GM19023 (cell line): ENCODE data around the gene FRMD8.

Experiments
- ATAC-seq: cut with Tn5 transposase; IDR thresholded peaks from one replicate; pipeline ENCODE4 v1.9.1; 2021; ENCODE audit warnings: mild to moderate bottlenecking, moderate library complexity; ENCODE audit not compliant: unreplicated experiment

Gene FRMD8

DNA sequence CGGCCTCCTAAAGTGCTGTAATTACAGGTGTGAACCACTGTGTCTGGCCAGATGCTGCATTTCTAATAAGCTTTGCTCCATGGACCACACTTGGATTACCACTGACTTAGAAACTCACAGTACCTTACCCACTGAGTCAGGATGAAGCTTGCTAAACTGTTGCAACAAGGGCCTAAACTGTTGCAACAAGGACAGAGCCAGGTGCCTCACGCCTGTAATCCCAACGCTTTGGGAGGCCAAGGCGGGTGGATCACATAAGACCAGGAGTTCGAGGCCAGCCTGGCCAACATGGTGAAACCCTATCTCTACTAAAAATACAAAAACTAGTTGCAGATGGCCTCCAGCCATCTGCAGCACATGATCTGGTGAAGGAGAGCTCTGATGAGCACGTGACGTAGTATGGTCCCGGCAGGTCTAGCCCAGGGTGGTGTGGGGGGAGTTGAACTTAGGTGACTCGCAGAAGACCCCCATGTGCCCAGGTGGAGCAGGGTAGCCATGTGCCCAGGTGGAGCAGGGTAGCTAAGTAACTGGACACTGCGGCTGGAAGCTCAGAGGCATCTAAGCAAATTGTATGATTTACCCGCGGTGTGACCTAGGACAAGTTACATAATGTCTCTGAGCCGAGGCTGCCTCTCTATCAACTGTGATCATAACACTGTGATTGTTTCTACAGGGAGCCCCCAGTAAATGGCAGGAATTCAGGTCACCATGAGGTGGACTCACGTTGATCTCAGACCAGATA, 12.4 kb upstream of the FRMD8 start:
- no peak for ATAC-seq

DNA sequence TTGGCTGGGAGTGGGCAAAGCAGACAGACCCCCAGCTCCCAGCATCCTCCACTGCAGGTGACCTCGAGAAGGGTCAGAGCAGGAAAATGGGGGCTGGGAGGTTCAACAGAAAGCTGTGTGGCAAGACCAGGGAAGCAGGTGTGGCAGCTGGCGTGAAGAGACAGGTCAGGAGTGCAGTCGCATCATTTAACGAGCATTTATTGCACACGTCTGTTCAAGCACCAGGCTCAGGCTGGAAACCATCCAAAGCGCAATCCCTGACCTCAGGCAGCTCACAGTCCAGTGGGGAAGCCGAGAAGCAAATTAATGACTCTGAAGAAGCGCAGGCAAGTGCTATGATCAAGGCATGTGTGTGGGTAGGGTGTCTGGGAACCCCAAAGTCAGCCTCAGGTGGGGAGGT, 11.4 kb upstream of the FRMD8 start:
- ATAC-seq: no peak

DNA sequence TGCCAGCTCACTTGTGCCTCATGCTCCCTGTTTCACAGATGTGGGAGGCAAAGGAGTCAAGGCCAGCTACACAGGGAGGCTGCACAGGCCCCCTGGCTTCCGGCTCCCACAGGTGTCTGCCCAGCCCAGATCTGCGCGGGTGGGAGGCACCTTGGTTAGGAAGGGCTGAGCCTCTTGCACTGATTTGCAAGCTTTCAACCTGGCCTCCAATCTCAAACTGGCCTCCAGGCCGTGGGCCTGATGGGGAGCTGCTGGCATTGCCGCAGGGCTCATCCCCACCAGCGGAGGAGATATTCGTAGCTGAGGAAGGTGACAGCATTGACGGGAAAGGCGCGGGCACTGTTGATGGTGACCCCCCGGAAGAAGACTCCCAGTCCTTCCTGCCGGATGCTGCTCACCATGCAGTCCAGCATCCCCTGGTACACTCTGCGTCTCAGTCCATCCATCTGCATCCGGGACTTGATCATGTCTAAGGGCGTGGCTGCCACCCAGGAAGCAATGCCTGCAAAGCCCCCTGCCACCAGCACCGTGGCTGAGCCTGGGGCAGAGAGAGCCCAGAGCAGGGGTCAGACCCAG, 10.2 kb upstream of the FRMD8 start:
- no peak for ATAC-seq

DNA sequence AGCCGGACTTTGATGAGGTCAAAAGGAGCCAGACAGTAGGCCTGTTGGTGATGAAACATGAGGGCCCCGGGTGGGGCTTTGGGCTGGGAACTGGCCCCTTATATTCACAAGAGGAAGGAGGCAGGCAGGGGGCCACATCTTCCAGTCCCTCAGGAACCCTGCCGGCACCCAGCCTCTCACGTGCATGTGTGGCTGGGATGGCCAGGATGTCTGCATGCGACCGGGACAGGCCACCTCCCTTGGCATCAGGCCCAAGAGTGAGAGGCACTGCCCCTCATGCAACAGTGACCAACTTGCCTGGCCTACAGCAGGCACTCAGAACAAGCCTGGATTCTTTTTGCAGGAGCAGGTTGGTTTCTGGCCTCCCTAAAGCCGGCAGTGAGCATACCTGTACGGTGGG, 9.4 kb upstream of the FRMD8 start:
- ATAC-seq: no peak

DNA sequence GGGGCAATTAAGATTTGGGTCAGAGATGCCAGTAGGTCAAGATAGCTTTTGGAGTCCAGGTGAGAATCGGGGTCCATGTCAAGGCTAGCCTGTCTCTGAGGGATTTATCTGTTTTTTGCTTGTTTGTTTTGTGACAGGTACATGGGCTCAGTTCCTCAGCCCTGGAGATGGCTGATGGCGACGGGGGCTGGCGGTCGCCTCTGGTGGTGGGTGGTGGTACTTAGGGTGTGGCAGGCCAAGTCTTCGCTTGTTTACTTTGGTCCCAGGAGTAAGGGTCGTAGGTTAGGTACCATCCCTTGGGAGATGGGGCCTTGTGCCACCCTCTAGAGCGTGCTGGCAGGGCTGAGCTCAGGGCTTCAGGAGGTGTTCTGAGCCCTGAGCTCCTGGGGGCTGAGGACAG, 8.7 kb upstream of the FRMD8 start:
- ATAC-seq: no peak

DNA sequence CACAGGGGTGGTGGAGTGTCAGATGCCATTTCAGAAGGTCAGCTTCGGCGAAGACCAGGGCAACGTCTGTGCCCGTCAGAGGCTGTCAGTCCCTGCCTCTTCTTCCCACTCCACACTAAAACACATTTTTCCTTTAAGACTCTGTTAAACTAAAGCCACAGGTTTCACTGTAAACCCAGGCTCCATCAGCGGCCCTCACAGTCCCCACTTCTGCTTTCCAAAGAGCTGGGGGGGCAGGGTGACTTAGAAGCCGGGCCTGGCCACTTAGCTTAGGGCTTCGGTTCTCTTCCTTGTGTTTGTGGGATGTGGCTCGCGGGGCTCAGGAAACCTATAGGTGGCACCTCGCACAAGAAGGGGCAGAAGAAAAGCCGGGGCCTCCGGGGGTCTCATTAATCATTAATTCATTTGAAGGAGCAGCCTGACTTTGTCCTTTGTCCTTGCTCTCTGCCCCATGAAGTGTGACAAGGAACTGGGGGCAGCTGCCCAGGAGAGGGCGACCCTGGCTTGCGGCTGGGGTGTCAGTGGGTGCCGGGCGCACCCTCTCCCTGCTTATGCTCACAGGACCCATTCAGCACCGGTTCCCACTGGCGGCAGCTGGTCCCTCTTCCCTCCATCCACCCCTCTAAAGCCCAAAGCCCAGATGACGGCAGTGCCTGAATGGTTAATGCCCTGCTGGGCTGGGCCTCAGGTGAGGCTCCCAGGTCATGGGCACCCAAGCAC, 8.1 kb upstream of the FRMD8 start:
- ATAC-seq: no peak

DNA sequence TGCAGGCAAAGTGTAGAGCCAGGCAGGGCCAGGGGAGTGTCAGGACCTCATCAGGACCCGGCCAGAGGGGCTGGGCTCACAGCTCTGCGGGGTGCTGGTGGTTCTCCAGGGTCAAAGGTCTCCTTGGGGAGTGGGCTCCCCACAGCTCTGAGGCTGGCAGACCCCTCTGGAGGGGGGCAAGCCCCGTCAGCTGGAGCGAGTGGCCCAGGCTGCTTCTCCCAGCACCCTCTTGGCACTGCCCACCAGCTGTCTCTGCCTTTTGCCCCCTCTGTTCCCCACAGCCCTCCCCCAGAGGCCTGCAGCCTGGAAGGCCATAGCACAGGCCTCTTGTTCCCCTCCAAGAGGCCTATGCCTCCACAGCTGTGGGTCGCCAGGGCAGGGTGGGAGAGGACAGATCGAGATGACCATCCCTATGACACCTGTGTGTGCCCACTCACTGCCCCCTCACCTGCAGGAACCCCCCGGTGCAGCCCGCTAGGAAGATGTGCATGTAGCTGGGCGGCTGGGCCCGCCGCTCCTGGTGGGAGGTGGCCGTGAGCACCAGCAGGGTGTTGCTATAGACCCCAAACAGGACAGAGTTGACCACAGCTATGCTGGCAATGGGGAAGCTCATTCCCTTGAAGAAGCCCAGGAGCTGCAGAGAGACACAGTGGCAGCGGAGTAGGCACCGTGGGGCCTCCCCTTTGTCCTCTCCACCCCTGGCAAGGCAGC, 7.4 kb upstream of the FRMD8 start:
- no peak for ATAC-seq

DNA sequence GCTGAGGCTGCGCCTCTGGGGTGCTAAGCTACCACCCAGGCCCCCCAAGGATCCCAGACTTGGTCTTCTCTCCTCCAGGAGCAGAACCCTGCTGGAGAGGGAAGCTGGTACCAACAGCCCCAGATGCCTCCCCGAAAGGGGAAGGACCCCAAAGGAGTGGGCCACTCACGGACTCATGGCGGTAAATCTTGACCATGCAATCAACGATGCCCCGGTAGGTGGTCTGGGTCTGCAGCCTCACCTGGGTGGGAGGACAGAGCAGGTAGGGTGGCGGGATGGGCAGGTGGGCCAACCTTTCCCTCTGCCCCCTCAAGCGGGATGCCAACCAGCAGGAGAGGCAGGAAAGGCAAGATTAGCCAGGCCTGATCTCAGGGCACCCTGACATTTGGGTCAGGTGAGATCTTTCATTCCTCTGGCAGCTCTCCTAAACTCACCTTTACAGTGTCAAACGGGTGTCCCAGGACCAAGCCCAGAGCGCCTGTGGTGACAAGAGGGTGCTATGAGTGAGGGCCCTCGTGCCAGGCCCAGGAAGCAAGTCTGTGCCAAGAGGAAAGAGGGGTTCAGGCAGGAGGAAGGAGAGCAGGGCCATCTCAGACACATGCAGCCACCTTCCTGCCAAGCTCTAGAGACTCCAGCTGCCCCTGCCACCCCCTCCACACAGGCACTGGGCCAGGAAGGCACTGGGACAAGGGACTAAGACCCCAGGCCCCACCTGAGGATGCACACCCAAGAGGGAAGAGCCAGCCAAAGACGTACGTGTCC, 6.6 kb upstream of the FRMD8 start:
- no peak for ATAC-seq

DNA sequence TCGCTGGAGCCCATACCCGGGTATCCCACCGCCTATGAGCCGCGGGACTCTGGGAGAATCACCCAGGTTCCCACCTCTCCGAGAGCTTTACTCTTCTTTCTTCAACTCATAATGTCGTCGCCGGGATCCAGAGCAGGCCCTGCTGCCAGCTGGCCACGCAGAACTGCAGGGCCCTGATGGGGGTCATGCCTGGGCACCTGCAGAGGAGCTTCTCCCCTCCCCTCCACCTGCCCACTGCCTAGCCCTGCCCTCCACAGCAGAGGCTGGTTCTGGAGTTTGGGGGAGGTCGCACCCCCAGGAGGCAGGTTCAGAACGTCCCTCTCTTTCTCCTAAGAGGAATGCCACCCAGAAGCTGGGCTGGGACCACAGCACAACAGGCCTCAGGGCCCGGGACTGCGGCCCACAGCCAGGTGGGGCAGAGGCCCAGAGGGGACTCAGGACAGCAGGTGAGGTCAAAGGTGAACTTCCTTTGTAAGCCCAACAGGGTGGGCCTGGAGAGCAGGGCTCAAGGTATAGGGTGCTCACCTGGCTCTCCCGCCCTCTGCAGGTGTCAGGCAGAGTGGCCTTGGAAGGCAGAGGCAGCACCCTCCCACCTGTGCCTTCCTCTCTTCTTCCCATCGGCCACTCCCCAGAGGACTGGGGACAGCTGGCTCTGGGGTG, 5.8 kb upstream of the FRMD8 start:
- no peak for ATAC-seq

DNA sequence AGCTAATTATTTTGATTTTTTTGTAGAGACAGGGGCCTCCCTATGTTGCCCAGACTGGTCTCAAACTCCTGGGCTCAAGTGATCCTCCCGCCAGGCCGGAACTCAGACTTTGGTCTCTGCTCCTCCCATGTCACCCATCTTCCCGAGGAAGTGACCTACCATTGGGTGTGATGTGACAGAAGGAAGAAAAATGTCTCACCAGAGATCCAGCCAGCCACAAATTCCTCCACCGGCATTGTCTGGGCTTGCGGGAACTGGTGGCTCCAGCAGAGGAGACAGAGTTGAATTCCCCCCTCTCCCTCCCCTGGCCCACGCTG, 4.8 kb upstream of the FRMD8 start:
- peak; percentile 3 for ATAC-seq

DNA sequence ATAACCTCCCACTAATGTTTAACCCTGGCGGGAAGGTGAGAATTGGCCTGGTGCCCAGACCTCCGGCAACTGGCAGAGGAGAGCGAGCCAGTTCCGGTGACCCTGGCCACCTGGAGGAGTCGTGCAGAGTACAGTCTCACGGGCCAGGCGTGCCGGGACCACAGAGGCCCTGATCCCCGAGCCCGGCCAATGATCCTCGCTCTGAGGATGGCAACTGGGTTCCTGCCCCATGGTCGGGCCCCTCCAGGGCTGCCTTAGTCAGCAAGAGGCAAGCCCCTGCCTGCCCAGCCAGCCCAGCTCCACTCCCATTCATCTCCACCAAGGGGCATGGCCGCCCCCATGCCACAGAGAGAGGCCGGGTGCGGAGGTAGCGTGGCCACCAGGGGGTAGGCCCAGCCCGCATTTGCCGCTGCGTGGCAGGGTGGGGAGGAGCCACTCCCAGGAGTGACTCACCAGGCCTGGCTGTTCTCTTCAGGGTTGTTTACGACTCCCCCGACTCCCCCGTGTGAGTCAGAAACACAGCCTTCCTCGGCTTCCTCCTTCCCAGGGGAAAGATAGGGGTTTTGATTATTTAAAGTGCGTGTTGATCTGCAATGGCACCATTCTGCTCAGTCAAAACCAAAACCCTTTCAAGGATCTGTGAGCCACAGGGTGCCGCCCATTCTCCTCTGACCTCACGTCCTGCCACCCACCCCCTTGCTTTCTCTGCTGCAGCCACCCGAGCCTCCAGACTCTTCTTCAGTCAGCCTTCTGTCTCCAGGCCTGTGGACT, 4.2 kb upstream of the FRMD8 start, which contains the start of gene SLC25A45:
Gene SLC25A45, minus strand, starts transcription at position 614 of the 771 bp plus-strand sequence. CDS start 695 bp downstream, outside the sequence.
- peak; percentile 70 for ATAC-seq

DNA sequence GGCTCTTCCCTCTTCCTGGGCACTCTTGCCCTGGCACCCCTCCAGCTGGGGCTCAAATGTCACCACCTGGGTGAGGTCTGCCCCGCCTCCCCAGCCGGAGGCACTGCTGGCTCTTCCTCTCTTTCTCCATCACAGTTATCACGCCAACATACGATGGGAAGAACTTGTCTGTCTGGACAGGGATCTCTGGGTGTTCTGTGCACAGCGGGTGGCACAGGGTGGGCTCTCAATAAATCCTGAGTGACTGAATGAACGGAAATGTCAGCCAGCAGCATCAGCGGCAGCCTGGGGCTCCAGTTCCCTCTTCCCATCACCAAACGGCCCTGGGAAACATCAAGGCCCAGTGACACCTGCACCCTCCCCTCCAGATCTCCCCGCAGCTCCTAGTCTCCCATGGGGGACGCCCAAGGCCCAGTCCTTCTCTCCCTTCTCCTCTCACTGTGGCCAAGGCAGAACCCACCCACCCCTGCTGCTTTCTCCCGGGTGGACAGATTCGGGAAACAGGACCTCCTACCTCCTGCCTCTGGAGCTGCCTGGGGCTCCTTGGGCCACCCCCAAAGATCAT, 3.6 kb upstream of the FRMD8 start:
- no peak for ATAC-seq

DNA sequence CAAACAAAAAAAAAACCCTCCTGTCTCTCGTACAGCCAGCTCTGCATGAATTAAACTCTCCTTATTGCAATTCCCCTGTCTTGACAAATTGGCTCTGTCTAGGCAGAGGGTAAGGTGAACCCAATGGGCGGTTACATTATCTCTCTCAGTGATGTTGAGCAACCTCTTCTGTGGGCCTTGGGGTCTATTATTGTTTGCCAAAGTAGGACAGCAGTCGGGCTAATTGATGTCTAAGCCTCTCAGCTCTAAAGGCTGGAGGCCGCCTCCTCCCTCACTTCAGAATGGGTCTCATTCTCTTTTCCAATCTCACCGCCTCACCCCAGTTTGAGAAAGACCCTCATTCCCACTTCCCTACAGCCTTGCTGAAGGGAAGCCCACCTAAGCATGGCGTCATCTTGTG, 2.7 kb upstream of the FRMD8 start:
- no peak for ATAC-seq

DNA sequence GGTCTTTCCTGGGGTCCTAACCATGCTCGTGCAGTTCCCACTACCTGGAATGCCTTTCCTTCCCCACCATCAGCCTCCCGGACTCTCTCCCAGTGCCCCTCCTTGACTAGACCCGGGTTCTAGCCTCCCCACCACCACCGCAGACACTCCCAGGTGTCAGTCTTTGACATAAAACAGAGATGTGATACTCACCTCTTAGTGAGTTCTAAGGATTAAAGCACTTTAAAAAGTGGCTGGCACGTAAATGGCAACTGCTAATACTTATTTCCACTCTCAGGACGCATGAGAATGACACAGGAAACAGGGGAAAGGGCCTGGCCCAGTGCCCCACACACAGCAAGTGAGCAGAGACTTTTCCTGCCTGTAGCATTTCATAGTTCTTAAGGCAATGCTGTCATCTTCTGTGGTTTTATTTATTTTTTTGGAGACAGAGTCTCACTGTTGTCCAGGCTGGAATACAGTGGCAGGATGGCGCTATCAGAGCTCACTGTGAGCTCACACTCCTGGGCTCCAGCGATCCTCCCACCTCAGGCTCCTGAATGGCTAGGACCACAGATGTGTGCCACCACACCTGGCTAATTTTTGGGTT, 2.0 kb upstream of the FRMD8 start:
- no peak for ATAC-seq

DNA sequence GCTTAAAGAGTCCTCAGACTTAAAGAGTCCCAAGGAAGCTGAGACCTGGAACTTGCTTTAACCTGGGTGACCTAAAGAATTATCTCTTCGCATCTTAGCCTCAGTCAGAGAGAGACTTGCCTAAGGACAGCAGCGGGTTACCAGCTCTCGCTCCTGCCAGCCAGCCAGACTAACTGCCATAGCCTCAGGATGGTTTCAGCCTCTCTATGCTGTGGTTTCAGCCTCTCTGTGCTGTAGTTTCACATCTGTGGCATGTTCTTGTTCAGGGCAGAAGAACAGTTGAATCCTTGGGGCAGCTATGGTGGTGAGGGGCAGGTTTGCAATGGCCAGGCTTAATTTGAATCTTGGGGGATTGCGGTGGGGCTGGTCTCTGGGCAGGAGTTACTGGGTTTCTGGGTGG, 2.3 kb downstream of the FRMD8 start:
- no peak for ATAC-seq

DNA sequence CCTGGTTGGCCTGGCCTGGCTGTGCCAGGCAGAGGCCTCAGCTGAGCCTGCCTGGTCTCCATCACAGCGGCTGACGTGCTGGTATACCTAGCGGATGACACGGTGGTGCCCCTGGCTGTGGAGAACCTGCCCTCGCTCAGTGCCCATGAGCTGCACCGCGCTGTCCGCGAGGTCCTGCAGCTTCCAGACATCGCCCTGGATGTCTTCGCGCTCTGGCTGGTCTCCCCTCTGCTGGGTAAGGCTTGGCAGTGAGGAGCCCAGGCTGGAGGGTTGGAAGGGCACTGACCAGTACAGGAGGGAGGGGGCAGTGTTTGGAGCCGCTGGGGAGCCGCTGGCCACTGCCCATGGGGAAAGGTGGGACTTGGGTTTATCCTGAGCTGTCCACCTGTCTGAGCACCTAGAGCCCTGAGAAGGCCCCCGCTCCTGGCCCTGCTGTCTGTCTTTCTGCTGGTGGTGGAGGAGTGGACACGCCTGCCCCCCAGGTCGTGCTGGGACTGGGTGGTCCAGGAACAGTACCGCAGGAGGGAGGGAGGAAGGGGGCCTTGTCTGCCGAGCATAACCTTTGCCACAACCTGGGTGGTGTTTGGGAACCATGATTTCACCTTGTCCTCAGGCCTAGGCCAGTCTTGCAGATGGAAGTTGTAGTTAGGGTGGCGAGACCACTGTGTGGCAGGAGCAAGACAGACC, 3.0 kb downstream of the FRMD8 start:
- ATAC-seq: no peak

DNA sequence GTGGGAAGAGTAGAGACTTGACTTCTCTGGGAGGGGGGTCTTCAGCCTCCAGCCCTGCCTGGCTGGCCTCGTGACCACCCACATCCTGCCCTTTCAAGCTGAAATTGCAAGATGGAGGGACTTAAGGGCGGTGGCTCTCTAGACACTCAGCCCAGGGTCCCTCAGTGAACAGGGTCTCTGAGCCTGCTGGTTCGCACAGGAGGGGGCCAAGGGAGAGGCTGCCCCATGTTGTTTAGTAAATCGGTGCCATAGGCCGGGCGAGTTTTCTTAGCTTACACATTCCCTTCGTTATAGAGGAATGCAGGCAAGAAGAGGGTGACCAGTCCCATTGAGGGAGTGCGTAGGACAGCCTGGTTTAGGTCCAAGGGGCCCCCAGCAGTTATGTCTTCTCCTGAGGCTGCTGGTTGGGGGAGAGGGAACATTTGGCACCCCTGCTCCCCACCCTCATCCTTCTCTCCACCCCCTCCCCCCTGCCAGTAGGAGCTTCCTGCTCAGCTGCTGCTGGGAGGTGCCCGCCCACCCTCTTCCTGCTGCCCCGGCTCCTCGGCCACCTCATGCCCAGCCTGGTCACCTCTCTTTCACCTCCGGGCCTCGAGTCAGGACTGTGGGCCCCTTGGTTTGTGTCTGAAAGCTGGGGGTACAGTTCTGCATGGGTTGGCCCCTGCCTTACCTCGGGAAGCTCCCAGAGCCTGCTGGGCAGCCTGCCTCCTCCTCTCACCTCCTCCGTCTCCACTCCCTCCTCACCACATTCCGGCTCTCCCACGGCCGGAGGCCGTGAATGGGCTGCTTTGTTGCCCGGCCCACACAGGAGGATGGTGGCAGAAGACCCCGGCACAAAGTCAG, 3.9 kb downstream of the FRMD8 start:
- ATAC-seq: no peak

DNA sequence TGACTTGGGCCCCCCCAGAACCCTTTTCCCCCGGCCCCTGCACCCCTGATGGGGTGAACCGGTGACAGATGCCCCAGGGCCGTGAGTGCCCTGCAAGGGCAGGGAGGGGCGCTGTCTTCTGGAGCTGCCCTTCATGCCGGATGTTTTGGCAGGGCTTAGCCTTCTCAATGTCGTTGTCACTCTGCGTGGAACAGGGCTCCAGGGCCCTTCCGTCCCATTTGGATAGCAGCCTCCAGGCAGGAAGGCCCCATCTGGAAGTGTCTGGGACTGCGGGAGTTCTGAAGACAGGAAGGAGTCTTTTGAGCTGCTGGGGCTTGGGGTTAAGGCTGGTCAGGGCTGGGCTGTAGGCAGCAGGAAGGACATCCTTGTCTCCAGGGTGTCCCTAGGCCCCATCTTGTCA, 4.6 kb downstream of the FRMD8 start:
- no peak for ATAC-seq
